ENCODE measurements around the gene DUS2.
"Not testable (repeated sequence)": the region's sequence is repeated elsewhere in the genome, so short reads cannot be mapped to it uniquely, and the experiment has no call there.

Gene DUS2

GRCh38 chr16:68097895-68098294 lies 74.8 kb downstream of the DUS2 start:
- no peak for DNase-seq (ENCODE audit: low read depth)
- TF ChIP-seq, protein P1, sequence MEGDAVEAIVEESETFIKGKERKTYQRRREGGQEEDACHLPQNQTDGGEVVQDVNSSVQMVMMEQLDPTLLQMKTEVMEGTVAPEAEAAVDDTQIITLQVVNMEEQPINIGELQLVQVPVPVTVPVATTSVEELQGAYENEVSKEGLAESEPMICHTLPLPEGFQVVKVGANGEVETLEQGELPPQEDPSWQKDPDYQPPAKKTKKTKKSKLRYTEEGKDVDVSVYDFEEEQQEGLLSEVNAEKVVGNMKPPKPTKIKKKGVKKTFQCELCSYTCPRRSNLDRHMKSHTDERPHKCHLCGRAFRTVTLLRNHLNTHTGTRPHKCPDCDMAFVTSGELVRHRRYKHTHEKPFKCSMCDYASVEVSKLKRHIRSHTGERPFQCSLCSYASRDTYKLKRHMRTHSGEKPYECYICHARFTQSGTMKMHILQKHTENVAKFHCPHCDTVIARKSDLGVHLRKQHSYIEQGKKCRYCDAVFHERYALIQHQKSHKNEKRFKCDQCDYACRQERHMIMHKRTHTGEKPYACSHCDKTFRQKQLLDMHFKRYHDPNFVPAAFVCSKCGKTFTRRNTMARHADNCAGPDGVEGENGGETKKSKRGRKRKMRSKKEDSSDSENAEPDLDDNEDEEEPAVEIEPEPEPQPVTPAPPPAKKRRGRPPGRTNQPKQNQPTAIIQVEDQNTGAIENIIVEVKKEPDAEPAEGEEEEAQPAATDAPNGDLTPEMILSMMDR (IDR thresholded peaks at IDR 0.05; ENCODE audit: low read depth, low read length, missing control alignments): no peak
- H3K4me3 ChIP-seq (ENCODE audit: low read depth, low read length): no peak overlapping the region
- in situ Hi-C loops (cut with HindIII; ENCODE audit: low sequenced_read_pairs): no loop called here

DNA sequence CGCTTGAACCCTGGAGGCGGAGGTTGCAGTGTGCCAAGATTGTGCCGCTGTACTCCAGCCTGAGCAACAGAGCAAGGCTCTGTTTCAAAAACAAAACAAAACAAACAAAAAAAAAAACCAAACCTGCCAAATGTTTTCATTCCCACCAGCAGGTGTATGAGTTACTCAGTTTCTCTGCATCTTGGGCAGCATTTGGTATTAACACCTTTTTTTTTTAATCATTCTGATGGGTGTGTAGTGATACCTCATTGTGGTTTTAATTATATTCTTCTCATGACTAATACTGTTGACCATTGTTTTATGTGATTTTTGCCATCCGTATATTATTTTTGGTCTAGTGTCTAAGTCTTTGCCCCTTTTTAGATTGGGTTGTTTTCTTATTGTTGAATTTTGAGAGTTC lies 77.4 kb downstream of the DUS2 start:
- in situ Hi-C loops (cut with HindIII; ENCODE audit: low sequenced_read_pairs): no loop called here
- TF ChIP-seq, protein P1 (IDR thresholded peaks at IDR 0.05; ENCODE audit: low read depth, low read length, missing control alignments): no peak
- no peak for DNase-seq (ENCODE audit: low read depth)
- no peak overlapping the region for H3K4me3 ChIP-seq (ENCODE audit: low read depth, low read length)

DNA sequence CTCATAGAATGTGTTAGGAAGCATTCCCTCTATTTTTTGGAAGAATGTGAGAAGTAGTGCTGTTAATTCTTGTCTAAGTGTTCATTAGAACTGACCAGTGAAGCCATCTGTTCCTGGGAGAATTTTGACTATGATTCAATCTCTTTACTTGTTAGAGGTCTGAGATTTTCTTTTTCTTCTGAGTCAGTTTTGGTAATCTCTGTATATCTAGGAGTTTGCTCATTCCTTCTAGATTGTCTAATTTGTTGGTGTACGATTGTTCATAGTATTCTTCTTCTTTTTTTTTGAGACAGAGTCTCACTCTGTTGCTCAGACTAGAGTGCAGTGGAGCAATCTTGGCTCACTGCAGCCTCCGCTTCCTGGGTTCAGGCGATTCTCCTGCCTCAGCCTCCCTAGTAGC lies 82.5 kb downstream of the DUS2 start:
- DNase-seq (ENCODE audit: low read depth): no peak
- H3K4me3 ChIP-seq (ENCODE audit: low read depth, low read length): no peak overlapping the region
- in situ Hi-C loops (cut with HindIII; ENCODE audit: low sequenced_read_pairs): no loop called here
- TF ChIP-seq, protein P1 (IDR thresholded peaks at IDR 0.05; ENCODE audit: low read depth, low read length, missing control alignments): no peak

GRCh38 chr16:68107230-68107928 lies 84.3 kb downstream of the DUS2 start:
- in situ Hi-C loops (cut with HindIII; ENCODE audit: low sequenced_read_pairs); DNase-seq (ENCODE audit: low read depth); H3K4me3 ChIP-seq (ENCODE audit: low read depth, low read length): not testable (repeated sequence)

GRCh38 chr16:68109156-68109555 lies 86.1 kb downstream of the DUS2 start:
- DNase-seq (ENCODE audit: low read depth); in situ Hi-C loops (cut with HindIII; ENCODE audit: low sequenced_read_pairs); H3K4me3 ChIP-seq (ENCODE audit: low read depth, low read length): not testable (repeated sequence)

DNA sequence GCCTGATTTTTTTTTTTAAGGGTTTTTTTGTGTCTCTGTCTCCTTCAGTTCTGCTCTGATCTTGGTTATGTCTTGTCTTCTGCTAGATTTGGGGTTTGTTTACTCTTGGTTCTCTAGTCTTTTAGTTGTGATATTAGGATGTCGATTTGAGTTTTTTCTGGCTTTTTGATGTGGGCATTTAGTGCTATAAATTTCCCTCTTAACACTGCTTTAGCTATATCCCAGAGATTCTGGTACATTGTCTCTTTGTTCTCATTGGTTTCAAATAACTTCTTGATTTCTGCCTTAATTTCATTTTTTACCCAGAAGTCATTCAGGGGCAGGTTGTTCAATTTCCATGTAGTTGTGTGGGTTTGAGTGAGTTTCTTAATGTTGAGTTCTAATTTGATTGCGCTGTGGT lies 87.5 kb downstream of the DUS2 start:
- in situ Hi-C loops (cut with HindIII; ENCODE audit: low sequenced_read_pairs); DNase-seq (ENCODE audit: low read depth); H3K4me3 ChIP-seq (ENCODE audit: low read depth, low read length): not testable (repeated sequence)

GRCh38 chr16:68111379-68111778 lies 88.3 kb downstream of the DUS2 start:
- TF ChIP-seq, protein P1 (IDR thresholded peaks at IDR 0.05; ENCODE audit: low read depth, low read length, missing control alignments): no peak
- in situ Hi-C loops (cut with HindIII; ENCODE audit: low sequenced_read_pairs): no loop called here
- H3K4me3 ChIP-seq (ENCODE audit: low read depth, low read length): no peak overlapping the region
- no peak for DNase-seq (ENCODE audit: low read depth)

- TF ChIP-seq, protein P1 (IDR thresholded peaks at IDR 0.05; ENCODE audit: low read depth, low read length, missing control alignments): no peak
- H3K4me3 ChIP-seq (ENCODE audit: low read depth, low read length): no peak overlapping the region
- in situ Hi-C loops (cut with HindIII; ENCODE audit: low sequenced_read_pairs): no loop called here
- DNase-seq (ENCODE audit: low read depth): no peak
Observed at GRCh38 chr16:68113059-68113761, 90.1 kb downstream of the DUS2 start.

Measured in astrocyte of the cerebellum (primary cell).